HepG2 (cell line): ENCODE measurements around the gene CREBZF. TPM values are rescaled to one million over a fixed set of nuclear protein-coding genes. Genes with fewer than 3 reads are reported as not detected.

ENCODE experiments used
- CREM ChIP-seq, 2 experiments: sonication (generic) in 1 of 2; formaldehyde crosslinking in 1 of 2; IDR thresholded peaks; 2 replicates each; pipeline versions ENCODE4 v1.4.0 to v1.6.1; 2016 to 2020; ENCODE audit warnings: antibody characterized with exemption in 1 of 2, mild to moderate bottlenecking in 1 of 2, missing genetic modification reagents in 1 of 2
- RFX3 ChIP-seq: IDR thresholded peaks from 2 replicates; pipeline ENCODE4 v1.6.1; 2016; ENCODE audit warnings: missing biosample characterization, missing genetic modification reagents
- RORA ChIP-seq: sonication (generic); formaldehyde crosslinking; IDR thresholded peaks from 2 replicates; pipeline ENCODE4 v1.5.0; 2020; ENCODE audit warnings: mild to moderate bottlenecking, missing genetic modification reagents, moderate library complexity
- STAT6 ChIP-seq: sonication (generic); formaldehyde crosslinking; IDR thresholded peaks from 2 replicates; pipeline ENCODE4 v1.4.0; 2020; ENCODE audit warnings: missing genetic modification reagents, mild to moderate bottlenecking, borderline replicate concordance
- U2AF2 ChIP-seq: fragments of 200-400 bp; formaldehyde crosslinking; IDR thresholded peaks from 2 replicates; pipeline ENCODE4 v1.6.1; 2017; ENCODE audit warnings: low read depth, mild to moderate bottlenecking, low read length
- YEATS2 ChIP-seq: sonication (generic); formaldehyde crosslinking; IDR thresholded peaks from 2 replicates; pipeline ENCODE4 v1.4.0; 2020; ENCODE audit warnings: missing genetic modification reagents, borderline replicate concordance
- ZBTB25 ChIP-seq: IDR thresholded peaks from 2 replicates; pipeline ENCODE4 v1.6.1; 2018; ENCODE audit warnings: missing genetic modification reagents
- ZNF234 ChIP-seq: sonication (generic); formaldehyde crosslinking; conservative IDR thresholded peaks from 2 replicates; pipeline ENCODE4 v1.5.1; 2020; ENCODE audit warnings: mild to moderate bottlenecking, missing genetic modification reagents
- ZNF274 ChIP-seq: sonication (generic); formaldehyde crosslinking; IDR thresholded peaks from 2 replicates; pipeline ENCODE4 v1.5.1; 2020; ENCODE audit warnings: mild to moderate bottlenecking, missing genetic modification reagents
- ZNF296 ChIP-seq: sonication (generic); formaldehyde crosslinking; conservative IDR thresholded peaks from 2 replicates; pipeline ENCODE4 v1.5.0; 2020; ENCODE audit warnings: mild to moderate bottlenecking, missing genetic modification reagents
- ZNF558 ChIP-seq: sonication (generic); formaldehyde crosslinking; IDR thresholded peaks from 2 replicates; pipeline ENCODE4 v1.9.0; 2022; ENCODE audit warnings: mild to moderate bottlenecking, missing genetic modification reagents, borderline replicate concordance
- ZNF660 ChIP-seq: sonication (generic); formaldehyde crosslinking; IDR thresholded peaks from 2 replicates; pipeline ENCODE4 v1.5.1; 2020; ENCODE audit warnings: mild to moderate bottlenecking, low read depth, missing genetic modification reagents, borderline replicate concordance
- polyA plus RNA-seq, 8 experiments: library from polyadenylated mRNA; depleted of rRNA in 3 of 8; stranded (reverse) in 7 of 8; unstranded in 1 of 8; fragments of >200 nt; fragmentation: Illumina TruSeq in 4 of 8; extraction: Trizol in 4 of 8; gene quantifications; 2 replicates each; pipeline versions ENCODE4 v1.2.1 to v1.2.3, GENCODE V29; 2011 to 2016; ENCODE audit warnings: low read depth in 4 of 8, missing spikeins in 1 of 8, mixed read lengths in 1 of 8; ENCODE audit not compliant: insufficient read depth in 1 of 8
- total RNA-seq, 5 experiments: library from RNA; depleted of rRNA; stranded (reverse); fragments of >200 nt; fragmentation: Illumina TruSeq; extraction: Trizol; gene quantifications; 2 replicates each; pipeline ENCODE4 v1.2.3, GENCODE V29; 2016; ENCODE audit warnings: low read depth in 1 of 5
- TF ChIP-seq, protein P1 (sequence below): sonication (generic); formaldehyde crosslinking; IDR thresholded peaks from 2 replicates; pipeline ENCODE4 v1.4.0; 2020; ENCODE audit warnings: low read depth, missing genetic modification reagents
- TF ChIP-seq, protein P2 (sequence below): sonication (generic); formaldehyde crosslinking; IDR thresholded peaks from 2 replicates; pipeline ENCODE4 v1.4.0; 2020; ENCODE audit warnings: mild to moderate bottlenecking, missing genetic modification reagents

Gene CREBZF
- total and polyA plus RNA-seq, 2 of the 13 experiments (the other 11 are each of a cell fraction or from before 2014, with no cell fraction given) = 30.6 to 43.1 TPM

- TF ChIP-seq ZNF660 (CRISPR knock-in tag) (no peak), ZNF234 (no peak), ZNF274 (no peak), RFX3 (CRISPR knock-in tag) (no peak), ZNF296 (no peak), YEATS2 (CRISPR knock-in tag) (peak; percentile 80; the same call in 1 of the 2 replicates), RORA (CRISPR knock-in tag) (no peak), CREM (IDR thresholded peaks at IDR 0.05) (peak; percentile 89), CREM (CRISPR knock-in tag; IDR thresholded peaks at IDR 0.05) (0 out of 2 replicates have a peak, but pooled peaks have one; percentile 13), STAT6 (no peak), ZNF558 (CRISPR knock-in tag) (no peak), U2AF2 (no peak), ZBTB25 (CRISPR knock-in tag) (peak; percentile 60; the same call in 1 of the 2 replicates)
- TF ChIP-seq, protein P1, sequence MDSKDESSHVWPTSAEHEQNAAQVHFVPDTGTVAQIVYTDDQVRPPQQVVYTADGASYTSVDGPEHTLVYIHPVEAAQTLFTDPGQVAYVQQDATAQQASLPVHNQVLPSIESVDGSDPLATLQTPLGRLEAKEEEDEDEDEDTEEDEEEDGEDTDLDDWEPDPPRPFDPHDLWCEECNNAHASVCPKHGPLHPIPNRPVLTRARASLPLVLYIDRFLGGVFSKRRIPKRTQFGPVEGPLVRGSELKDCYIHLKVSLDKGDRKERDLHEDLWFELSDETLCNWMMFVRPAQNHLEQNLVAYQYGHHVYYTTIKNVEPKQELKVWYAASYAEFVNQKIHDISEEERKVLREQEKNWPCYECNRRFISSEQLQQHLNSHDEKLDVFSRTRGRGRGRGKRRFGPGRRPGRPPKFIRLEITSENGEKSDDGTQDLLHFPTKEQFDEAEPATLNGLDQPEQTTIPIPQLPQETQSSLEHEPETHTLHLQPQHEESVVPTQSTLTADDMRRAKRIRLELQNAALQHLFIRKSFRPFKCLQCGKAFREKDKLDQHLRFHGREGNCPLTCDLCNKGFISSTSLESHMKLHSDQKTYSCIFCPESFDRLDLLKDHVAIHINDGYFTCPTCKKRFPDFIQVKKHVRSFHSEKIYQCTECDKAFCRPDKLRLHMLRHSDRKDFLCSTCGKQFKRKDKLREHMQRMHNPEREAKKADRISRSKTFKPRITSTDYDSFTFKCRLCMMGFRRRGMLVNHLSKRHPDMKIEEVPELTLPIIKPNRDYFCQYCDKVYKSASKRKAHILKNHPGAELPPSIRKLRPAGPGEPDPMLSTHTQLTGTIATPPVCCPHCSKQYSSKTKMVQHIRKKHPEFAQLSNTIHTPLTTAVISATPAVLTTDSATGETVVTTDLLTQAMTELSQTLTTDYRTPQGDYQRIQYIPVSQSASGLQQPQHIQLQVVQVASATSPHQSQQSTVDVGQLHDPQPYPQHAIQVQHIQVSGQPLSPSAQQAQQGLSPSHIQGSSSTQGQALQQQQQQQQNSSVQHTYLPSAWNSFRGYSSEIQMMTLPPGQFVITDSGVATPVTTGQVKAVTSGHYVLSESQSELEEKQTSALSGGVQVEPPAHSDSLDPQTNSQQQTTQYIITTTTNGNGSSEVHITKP (CRISPR knock-in tag) = no peak; the same call in 1 of the 2 replicates
- TF ChIP-seq, protein P2, sequence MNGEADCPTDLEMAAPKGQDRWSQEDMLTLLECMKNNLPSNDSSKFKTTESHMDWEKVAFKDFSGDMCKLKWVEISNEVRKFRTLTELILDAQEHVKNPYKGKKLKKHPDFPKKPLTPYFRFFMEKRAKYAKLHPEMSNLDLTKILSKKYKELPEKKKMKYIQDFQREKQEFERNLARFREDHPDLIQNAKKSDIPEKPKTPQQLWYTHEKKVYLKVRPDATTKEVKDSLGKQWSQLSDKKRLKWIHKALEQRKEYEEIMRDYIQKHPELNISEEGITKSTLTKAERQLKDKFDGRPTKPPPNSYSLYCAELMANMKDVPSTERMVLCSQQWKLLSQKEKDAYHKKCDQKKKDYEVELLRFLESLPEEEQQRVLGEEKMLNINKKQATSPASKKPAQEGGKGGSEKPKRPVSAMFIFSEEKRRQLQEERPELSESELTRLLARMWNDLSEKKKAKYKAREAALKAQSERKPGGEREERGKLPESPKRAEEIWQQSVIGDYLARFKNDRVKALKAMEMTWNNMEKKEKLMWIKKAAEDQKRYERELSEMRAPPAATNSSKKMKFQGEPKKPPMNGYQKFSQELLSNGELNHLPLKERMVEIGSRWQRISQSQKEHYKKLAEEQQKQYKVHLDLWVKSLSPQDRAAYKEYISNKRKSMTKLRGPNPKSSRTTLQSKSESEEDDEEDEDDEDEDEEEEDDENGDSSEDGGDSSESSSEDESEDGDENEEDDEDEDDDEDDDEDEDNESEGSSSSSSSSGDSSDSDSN (CRISPR knock-in tag) = peak; percentile 63
Measured at GRCh38 chr11:85647604-85648299, 17.2 kb downstream of the CREBZF start, which contains the start of gene TMEM126A (continued).
